ENCODE data around the gene TEX52.

- no peak for TF ChIP-seq POLR2A (IDR thresholded peaks at IDR 0.05; ENCODE audit: control extremely low read depth in 1 of 2, low read depth in 2 of 2, low read length in 2 of 2)
- no peak for TF ChIP-seq SUZ12 (IDR thresholded peaks at IDR 0.05; ENCODE audit: low read length)
- TF ChIP-seq CREB1 (IDR thresholded peaks at IDR 0.05), result no peak
- no peak for TF ChIP-seq PHF8 (conservative IDR thresholded peaks at IDR 0.05; ENCODE audit: low read depth, low read length)
- no peak for TF ChIP-seq RXRA (IDR thresholded peaks at IDR 0.05; ENCODE audit: insufficient read depth, low read depth, low read length)
- no peak for TF ChIP-seq NRF1 (IDR thresholded peaks at IDR 0.05; ENCODE audit: low read depth, low read length)
- no peak for TF ChIP-seq SP1 (IDR thresholded peaks at IDR 0.05; ENCODE audit: low read depth, low read length)
- TF ChIP-seq EZH2 (IDR thresholded peaks at IDR 0.05; ENCODE audit: low read depth, low read length, severe bottlenecking), result no peak
- no peak for TF ChIP-seq CTCF (IDR thresholded peaks at IDR 0.05; ENCODE audit: control extremely low read depth in 1 of 3, insufficient read depth in 1 of 3, low read depth in 1 of 3, low read length in 3 of 3)
- TF ChIP-seq ZNF274 (IDR thresholded peaks at IDR 0.05; ENCODE audit: borderline replicate concordance, extremely low read depth, low read length), result no peak
- no peak for TF ChIP-seq POLR2AphosphoS5 (IDR thresholded peaks at IDR 0.05; ENCODE audit: low read depth, low read length)
Observed at GRCh38 chr12:2864198-2864597, 7.4 kb upstream of the TEX52 start.
